ENCODE results near the gene DMBT1.

Gene DMBT1

DNA sequence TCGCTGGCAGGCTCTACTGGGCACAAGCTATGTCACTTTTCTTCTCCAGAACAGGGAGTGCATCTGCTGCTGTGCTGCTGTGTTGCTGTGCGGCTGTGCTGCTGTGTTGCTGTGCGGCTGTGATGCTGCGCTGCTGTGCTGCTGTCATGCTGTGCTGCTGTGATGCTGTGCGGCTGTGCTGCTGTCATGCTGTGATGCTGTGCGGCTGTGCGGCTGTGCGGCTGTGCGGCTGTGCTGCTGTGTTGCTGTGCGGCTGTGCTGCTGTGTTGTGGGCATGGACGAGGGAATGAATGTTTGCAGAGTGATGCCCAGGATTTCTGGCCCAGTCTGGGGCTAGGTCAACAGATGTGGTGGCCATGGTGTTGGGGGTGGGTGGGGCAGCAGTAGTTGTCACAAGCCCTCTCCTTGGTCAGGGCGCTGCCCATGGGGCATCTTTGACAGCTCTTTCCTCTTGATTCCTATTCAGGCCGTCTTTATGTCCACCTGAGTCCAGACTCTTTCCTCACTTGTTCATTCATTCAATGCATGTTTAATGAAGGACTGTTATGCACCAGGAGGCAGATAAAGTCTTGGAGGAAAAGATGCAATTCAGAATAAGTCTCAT is 83.5 kb downstream of the DMBT1 start:
- DNase-seq (ENCODE audit: extremely low read depth in 1 of 2, low read depth in 1 of 2), result no peak

DNA sequence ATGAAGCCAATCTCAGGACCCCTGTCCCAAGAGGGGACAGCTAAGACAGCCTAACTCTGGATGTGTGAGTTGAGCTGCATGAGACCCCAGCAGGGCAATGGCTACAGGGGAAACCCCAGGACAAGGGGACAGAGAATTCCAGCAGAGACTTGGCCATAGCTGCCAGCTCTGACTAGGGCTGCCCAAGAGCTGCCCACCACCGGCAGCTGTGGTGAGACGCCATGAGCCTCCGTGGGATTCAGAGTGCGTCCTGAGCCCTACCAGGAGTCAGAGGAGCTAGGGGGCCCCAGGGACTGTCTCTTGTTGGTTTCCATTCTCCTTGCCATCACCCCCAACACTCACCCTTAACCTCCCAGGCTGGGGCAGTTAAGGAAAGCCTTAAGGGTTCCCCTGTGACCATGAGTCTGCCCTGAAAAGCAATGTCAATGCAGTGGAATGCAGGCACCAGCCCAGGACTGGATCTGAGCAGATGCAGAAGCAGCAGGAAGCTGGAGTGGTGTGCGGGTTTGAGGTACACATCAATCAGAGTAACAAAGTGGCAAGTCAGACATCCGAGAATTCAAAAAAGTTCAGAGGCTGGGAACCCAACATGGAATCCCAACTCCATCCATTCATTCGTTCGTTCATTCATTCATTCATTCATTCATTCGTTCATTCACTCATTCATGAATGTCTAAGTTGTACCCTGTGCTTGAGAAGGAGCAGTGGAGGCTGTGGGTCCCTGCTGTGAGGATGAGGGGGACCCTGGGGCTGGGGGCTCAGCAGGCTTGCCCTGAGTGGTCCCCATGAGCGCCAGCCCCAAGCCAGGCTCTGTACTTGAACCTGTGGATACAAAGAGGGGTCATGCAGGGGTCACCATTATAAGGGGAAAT is 86.2 kb downstream of the DMBT1 start:
- no peak for DNase-seq (ENCODE audit: extremely low read depth in 1 of 2, low read depth in 1 of 2)

DNA sequence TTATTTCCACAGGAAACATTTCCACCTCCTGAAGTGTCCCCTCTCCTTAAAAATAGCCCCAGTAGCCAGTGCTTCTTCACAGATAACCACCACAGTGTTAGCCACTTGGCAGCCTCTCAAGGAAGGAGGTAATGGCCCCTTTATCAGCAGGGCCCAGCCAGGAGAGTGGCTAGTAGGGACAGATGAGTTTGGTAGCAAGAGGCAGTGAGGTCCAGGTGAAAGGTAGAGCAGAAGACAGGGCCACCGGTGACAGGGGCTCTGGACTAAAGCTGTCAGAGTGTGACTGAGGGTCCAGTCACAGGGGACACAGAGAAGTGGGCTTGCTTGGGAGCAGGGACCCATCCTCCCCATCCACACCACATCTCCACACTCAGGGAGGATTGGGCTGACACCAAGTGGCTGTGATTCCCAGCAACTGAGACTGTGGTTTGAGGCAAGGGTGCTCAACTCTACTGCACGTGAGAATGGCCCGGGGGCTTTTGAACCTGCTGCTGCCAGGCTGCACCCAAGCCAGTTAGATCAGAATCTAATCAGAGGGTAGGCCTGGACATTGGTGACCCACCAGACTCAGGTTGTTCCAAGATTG is 86.9 kb downstream of the DMBT1 start:
- DNase-seq (ENCODE audit: extremely low read depth in 1 of 2, low read depth in 1 of 2), result no peak

DNA sequence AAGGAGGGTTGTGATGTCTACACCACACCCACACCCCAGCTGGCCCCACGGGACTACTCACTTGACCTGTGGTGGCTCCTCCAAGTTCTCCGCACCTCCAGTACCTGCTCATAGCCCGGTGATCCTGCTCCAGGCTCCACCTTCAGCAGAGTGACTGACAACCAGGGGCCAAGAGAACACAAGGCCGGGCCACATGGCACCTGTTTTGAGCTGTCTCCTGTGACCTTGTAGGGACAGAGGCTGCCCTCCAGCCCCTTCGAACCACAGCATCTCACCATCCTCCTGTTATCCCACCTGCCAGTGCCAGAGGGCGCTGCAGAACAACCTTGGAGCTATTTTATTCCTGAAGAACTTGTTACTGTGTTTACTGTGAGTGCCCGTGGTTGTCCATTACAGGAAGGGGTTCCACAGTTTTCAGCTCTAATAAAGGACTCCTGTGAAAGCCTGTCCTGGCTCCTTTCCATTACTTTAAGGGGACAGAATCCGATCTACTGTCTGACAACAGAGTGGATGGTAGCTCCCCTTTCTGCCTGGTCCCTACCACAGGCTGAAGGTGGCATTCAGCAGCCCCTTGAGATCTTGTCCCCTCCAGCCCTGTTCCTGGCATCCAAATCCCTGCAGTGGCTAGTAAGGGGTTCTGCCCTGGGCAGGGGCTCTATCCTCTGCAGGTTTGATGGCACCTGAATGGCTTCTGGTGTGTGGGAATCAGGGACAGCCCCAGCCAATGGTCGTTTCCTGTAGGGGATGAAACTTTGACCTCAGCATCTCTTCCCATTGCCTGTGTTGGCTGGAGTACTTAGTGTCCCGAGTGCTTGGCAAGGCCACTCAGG is 88.3 kb downstream of the DMBT1 start:
- no peak for DNase-seq (ENCODE audit: extremely low read depth in 1 of 2, low read depth in 1 of 2)

DNA sequence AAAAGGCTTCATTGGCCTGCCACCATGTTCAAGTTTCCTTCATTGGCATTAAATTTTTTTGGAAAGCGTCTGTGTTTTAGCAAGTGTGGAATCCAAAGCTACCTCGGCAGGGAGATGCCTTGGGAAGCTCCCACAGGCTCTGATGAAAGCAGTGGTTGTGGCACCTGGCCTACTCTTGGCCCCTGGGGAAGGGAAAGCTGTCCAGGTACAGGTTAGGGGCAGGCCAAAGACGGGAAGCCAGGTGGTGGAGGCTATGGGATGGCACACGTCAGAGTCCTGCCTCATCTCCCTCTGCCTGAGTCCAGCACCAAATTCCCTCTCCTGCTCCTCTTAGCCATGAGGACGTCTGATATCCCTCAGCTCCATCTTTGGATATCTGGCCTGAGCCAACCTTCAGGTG is 89.3 kb downstream of the DMBT1 start:
- no peak for DNase-seq (ENCODE audit: extremely low read depth in 1 of 2, low read depth in 1 of 2)

DNA sequence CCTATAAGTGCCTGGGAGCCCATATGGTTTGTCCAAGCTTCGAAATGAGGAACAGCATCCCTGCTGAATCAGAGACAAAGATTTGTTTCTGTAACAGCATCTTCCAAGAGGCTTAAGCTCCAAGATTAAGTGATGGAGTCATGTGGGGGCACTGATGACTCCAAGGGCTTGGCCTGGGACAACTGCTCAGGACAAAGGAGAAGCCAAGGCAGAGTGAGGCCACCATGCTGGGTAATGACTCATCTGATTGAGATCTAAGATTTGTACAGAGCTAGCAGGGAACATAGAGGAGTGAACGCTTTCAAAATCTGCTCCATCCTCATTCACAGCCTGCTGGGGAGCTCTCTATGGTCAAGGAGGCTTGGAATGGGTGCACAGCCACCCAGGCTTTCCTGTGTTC is 89.8 kb downstream of the DMBT1 start:
- DNase-seq (ENCODE audit: extremely low read depth in 1 of 2, low read depth in 1 of 2), result no peak

DNA sequence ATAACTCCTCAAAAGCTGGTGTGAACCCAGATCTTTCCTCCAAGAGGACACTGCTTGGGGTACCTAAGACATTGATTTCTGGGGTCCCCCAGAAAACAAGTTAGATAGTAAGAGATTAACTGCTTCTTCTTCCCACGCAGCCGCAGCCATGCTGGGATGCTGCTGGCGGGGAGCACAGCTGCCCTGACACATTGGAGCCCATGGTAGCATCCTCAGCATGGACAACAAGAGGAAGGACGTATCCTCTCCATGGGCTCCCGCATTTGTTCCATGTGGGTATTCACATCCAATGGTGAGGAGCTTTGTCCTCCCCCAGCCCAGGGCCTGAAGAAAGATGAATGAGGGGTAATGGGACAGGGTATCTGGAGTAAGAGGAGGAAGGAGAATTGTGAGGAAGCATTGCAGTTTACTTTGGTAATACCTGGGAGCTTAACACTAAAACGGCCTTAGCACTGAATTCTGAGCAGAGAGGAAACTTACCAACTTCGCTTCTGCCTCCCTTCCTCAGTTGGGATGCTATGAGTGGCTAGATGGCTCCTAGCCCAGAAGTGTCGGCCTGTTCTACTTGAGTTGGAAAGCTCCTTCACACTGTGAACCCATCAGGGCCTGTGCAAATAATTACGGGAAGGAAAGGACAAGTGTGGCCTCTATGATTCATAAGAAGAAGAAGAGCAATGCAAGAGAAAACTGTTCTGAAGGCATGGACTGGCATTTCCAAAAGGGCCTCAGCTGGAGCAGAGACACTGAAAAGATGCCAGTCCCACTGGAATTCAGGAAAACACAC is 95.2 kb downstream of the DMBT1 start:
- DNase-seq (ENCODE audit: extremely low read depth in 1 of 2, low read depth in 1 of 2), result no peak

DNA sequence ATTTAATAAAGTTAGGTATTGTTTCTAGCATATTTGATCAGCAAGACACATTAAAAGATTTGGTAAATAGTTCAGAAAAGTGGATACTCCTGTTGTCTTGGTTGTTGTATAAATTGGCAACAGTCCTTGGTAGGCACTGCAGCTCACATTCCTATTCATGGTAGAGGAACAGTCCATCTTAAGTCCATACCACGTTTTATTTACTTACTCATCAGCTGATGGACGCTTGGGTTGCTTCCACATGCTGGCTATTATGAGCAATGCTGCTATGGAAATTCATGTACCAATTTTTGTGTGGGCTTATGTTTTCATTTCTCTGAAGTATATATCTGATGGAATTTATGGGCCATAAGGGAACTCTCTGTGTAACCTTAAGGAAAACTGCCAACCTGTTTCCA is 95.8 kb downstream of the DMBT1 start:
- DNase-seq (ENCODE audit: extremely low read depth in 1 of 2, low read depth in 1 of 2), result no peak

DNA sequence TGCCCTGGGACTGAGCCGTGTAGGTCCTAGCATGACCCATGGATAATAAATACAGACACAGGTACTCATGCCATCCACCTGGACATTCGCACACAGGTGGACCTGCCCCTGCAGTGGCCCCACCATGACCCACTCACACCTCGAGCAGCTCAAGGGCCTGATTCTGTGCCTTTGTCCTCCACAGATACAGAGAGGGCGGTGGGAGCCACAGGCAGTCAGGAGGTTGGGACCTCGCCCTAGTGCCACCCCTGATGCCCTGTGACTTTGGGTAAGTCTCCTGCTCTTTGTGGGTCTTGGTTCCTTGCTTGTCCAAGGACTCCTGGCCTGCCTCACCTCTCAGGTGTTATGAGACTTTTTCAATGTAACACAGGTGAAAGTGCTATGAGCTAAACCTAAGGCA is 96.2 kb downstream of the DMBT1 start:
- no peak for DNase-seq (ENCODE audit: extremely low read depth in 1 of 2, low read depth in 1 of 2)

DNA sequence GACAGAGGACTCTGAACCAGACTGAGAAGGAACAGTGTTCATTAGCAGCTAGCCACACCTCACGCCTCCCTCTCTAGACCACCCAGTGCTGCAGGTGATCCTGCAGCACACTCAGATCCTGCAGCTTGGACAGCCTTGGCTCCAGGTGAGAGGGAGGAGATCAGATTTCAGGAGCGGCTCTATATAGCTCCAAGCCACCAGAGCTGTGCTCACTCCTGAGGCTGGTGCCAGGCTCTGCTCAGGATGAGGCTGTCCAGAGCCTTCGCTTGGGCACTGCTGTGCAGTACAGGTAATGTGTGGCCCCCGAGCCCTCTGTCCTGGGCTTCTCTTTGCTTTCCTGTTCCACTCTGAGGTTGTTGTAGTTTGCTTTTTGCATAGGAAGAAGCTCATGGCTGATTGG is 96.7 kb downstream of the DMBT1 start:
- no peak for DNase-seq (ENCODE audit: extremely low read depth in 1 of 2, low read depth in 1 of 2)

DNA sequence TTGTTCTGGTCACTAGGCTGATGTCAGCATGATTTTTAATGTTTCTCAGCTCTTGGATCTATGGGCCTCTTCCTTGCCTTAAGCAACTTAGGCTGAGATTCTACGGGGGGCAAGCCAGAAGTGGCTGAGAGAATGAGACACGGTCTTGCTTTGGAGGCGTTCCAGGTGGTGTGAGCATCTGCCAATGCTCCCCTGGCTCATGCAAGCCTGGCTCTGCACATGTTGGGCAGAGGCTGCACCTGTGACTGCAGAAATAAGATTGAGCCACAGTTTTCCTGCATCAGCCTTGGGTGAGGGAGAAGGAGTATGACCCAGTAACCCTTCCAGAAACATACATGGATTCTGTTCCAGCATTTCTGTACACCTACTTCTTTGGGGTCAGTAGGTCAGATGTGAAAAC is 97.2 kb downstream of the DMBT1 start:
- DNase-seq (ENCODE audit: extremely low read depth in 1 of 2, low read depth in 1 of 2), result no peak

DNA sequence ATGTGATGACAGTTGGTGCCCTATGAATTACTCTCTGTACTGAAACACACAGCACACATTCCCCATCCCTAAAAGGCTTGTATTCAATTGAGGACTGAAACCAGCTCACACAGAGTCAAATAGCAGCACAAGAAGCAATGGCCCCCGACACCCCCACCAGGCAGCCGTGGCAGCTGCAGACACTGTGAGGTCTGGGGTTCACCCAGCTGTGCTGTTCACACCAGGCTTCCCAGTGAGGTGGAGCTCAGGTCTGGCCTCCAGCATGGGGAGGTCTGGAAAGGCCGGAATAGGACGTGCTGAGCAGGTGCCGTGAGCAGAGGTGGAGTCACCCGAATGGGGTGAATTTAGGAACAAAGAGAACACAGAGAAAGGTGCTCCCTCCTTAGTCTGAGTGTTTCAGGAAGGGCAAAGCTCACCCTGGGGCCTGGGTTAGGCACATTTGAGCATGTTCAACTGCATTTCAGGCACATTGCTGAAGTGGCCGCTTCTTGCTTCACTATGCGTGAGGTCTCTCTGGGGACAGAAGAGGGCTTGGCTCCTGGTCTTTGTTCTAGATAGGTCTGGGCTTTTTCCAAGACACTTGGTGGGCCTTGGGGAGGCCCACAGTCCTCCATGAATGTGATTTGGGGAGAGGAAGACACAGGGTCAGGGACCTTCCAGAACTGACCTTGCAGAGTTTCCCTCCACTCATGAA is 97.9 kb downstream of the DMBT1 start:
- DNase-seq (ENCODE audit: extremely low read depth in 1 of 2, low read depth in 1 of 2), result no peak

DNA sequence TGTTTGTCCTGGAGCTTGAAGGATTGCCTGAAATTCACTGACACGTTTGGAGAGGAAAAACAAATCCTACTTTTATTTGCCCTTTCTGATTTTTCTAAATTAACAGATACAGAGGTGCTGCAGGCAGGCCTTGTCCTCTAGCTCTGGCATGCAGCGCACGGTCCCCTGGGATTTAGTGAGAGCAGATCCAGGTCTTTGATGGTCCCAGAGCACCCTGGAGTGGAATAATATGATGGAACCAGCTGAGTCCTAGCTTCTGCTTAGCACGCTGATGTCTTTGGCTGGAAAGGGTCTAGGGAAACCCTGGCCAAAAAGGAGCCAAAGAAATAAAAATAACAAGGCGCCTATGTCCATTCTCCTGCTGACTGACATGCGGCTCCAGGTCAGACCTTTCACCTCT is 98.6 kb downstream of the DMBT1 start:
- no peak for DNase-seq (ENCODE audit: extremely low read depth in 1 of 2, low read depth in 1 of 2)

DNA sequence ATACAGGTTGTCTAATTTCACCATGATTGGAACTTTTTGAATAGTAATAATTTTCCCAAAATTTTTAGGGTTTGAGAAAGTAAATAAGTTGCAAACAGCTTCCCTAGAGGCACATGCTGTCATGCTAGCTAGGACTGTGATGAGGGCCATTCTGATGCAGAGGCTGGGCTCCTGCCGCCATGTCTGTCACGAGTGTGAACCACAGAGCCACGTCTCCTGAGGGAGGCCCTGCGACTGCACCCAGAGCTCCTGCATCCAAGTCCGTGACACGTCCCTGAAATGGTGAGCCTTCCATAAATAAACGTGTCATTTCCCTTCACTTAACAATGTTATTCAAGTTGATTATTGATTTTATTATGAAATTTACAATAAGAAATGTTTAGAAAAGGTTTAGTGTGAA is 99.1 kb downstream of the DMBT1 start:
- DNase-seq (ENCODE audit: extremely low read depth in 1 of 2, low read depth in 1 of 2), result no peak

DNA sequence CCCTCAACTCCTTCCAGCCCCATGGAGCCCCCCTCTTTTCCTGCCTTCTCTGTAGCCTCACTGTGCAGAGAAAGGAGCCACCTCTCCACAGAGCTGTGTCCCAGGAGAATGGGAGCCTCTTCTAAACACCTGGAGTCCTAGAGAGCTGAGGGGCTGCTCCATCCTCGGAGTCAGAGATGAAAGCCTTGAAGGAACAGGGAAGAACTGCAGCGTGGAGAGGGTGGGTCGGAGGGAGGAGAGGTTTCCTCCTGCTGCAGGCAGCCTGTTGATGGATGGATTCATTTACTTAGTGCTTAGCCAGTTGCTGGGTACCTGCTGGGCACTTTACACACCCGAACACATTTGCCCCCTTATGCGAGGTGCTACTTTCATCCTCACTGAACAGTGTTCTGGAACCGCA is 100.1 kb downstream of the DMBT1 start:
- no peak for DNase-seq (ENCODE audit: extremely low read depth in 1 of 2, low read depth in 1 of 2)

DNA sequence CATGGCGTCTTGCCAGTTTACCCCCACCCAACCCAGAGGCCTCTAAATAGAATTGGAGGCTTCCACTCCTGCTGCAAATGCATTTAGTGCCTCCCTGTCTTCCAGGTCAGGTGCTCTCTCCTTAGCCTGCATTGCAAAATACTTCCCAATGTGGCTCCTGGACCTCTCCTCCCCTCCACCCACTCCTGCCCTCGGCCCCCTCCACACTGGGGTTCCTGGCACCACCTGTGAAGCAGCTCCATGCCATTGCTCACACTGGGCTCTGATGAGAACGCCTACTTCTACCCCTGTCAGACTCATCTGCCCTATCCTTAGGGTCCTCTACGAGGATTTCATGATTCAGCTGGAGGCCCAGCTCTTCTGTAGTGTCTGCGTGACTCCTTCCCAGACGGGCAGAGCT is 101.7 kb downstream of the DMBT1 start:
- DNase-seq (ENCODE audit: extremely low read depth in 1 of 2, low read depth in 1 of 2), result no peak

DNA sequence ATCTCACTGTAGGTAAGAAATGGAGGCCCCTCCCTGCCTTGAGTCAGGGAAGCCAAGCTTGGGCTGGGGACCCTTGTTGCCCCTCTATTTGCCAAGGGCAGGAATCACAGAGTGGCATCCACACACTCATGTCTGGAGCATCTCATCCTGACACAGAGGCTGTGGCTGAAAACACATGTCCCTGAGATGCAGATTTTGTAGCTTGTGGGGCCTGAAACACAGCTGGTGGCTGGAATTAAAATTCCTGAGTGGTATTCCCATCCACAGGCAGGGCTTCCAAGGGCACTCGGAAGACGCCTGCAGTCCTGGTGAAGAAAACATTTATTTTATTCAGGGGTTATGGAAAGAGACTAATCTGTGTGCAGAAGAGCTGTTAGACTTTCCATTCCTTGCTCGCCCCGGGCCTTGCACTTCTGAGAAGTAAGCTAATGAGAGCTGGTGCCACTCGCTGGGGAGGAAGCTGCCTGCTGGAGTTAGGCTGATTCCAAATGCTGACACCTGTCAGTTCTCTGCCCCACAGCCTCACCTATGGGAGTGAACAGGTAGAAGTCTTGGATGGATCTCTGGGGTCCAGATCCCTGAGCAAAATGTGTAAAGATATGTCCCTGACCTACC is 103.1 kb downstream of the DMBT1 start:
- DNase-seq (ENCODE audit: extremely low read depth in 1 of 2, low read depth in 1 of 2), result no peak

DNA sequence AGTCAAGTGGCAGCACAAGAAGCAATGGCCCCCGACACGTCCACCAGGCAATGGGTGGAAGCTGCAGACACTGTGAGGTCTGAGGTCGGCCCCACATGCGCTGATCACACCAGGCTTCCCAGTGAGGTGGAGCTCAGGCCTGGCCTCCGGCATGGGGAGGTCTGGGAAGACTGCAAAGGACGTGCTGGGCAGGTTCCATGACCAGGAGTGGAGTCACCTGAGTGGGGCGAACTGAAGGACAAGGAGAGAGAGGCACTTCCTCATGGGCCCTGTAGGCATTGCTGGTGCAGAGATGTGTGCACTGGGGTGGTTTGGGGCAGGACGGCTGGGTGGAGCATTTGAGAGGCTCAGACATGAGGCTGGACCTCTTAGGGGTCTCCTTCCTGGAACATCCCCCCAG is 103.9 kb downstream of the DMBT1 start:
- no peak for DNase-seq (ENCODE audit: extremely low read depth in 1 of 2, low read depth in 1 of 2)

DNA sequence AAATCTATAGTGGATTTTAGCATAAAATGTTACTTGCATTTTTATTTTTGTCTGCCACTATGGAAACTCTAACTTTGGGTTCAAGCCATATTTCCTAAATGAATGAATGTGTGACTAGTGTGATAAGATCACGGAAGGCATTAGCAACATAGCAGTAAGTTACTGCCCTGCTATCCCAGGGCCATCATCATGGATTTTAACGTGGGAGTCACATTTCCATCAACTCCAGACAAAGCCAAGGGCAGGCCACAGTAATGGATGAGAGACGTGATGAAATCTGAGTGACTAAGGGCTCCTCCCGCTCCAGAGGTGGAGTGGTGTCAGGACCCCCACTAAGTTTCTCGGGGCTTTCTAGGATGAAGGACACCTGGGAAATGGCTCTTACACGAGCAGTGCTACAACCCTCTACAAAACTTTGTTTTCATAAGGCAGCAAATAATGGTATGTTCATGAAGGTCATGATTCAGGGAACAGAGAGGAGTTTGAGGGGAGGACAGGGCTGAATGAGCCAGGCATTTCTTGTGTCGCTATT is 104.8 kb downstream of the DMBT1 start:
- no peak for DNase-seq (ENCODE audit: extremely low read depth in 1 of 2, low read depth in 1 of 2)

Data from activated CD8-positive, alpha-beta memory T cell treated with anti-CD3 and anti-CD28 coated beads for 1 hour (primary cell).